Endodermal cell (in vitro differentiated cells): ENCODE measurements around the gene C1QTNF12. TPM values are rescaled to one million over a fixed set of nuclear protein-coding genes. Genes with fewer than 3 reads are reported as not detected.

ENCODE experiments used
- DNase-seq: peaks from one replicate; pipeline ENCODE4 v3.0.0-alpha.2; 2017
- H3K27ac ChIP-seq: 2 replicates; pipeline ENCODE4 v1.5.1; 2013; ENCODE audit warnings: mild to moderate bottlenecking, low read depth, low read length, moderate library complexity
- H3K27me3 ChIP-seq: 2 replicates; pipeline ENCODE4 v1.6.1; 2013; ENCODE audit warnings: mild to moderate bottlenecking, low read length, moderate library complexity; ENCODE audit not compliant: insufficient read depth, control insufficient read depth, poor library complexity, severe bottlenecking
- H3K36me3 ChIP-seq: 2 replicates; pipeline ENCODE4 v1.7.0; 2013; ENCODE audit warnings: mild to moderate bottlenecking, low read length, moderate library complexity; ENCODE audit not compliant: control insufficient read depth, insufficient read depth
- H3K4me1 ChIP-seq: one replicate; pipeline ENCODE4 v1.7.0; 2013; ENCODE audit warnings: low read length; ENCODE audit not compliant: control insufficient read depth, insufficient read depth
- H3K4me3 ChIP-seq: 2 replicates; pipeline ENCODE4 v1.5.1; 2013; ENCODE audit warnings: mild to moderate bottlenecking, low read length, moderate library complexity
- H3K9ac ChIP-seq: 2 replicates; pipeline ENCODE4 v1.6.1; 2013; ENCODE audit warnings: mild to moderate bottlenecking, low read length, moderate library complexity; ENCODE audit not compliant: poor library complexity, severe bottlenecking; ENCODE audit errors: extremely low read depth
- H3K9me3 ChIP-seq: 2 replicates; pipeline ENCODE4 v1.6.1; 2013; ENCODE audit warnings: mild to moderate bottlenecking, low read length, moderate library complexity; ENCODE audit not compliant: control insufficient read depth
- H3K27ac Mint-ChIP-seq: 2 replicates; pipeline ENCODE4 v1.8.0; 2020; ENCODE audit warnings: mixed read lengths
- H3K27me3 Mint-ChIP-seq: 2 replicates; pipeline ENCODE4 v1.8.0; 2021; ENCODE audit warnings: mild to moderate bottlenecking, mixed read lengths; ENCODE audit not compliant: insufficient read depth
- H3K36me3 Mint-ChIP-seq: 2 replicates; pipeline ENCODE4 v1.8.0; 2020; ENCODE audit warnings: low read depth, mixed read lengths
- H3K4me1 Mint-ChIP-seq: 2 replicates; pipeline ENCODE4 v1.8.0; 2020; ENCODE audit warnings: mixed read lengths
- H3K4me3 Mint-ChIP-seq: 2 replicates; pipeline ENCODE4 v1.8.0; 2020; ENCODE audit warnings: mild to moderate bottlenecking, moderate library complexity, mixed read lengths
- H3K9me3 Mint-ChIP-seq: 2 replicates; pipeline ENCODE4 v1.8.0; 2020; ENCODE audit warnings: mild to moderate bottlenecking, mixed read lengths
- CTCF ChIP-seq: fragments of 200-600 bp; sonication (generic); conservative IDR thresholded peaks from 2 replicates; pipeline ENCODE4 v1.5.0; 2021; ENCODE audit warnings: antibody characterized with exemption, mild to moderate bottlenecking
- WGBS, 2 experiments: methylation state at CpG; one replicate each; pipeline versions ENCODE4 v1.1.5 to v1.1.7; 2013; ENCODE audit warnings: missing lambda C conversion rate in 2 of 2, mixed read lengths in 1 of 2; ENCODE audit not compliant: insufficient coverage in 1 of 2, insufficient read length in 1 of 2; 5-methylcytosine and 5-hydroxymethylcytosine counted together
- total RNA-seq, 2 donors: library from RNA; stranded (reverse); fragmentation: NEBNext Ultra II Directional in 1 of 2; extraction: Animal tissue kit (Norgen Biotek cat#: 25700) in 1 of 2; gene quantifications; 2 replicates in 1 of 2; 3 replicates in 1 of 2; pipeline ENCODE4 v1.2.1, GENCODE V29; 2021

The C1QTNF12 gene
- total RNA-seq, 2 donors from 2014 or later, result 8.1 to 13.5 TPM

- Histone ChIP-seq H3K36me3 (no peaks in the 10 kb centered on the region), H3K4me3 (no peak overlapping the region), H3K27me3 (no peaks in the 10 kb centered on the region), H3K27ac (no peak overlapping the region), H3K9ac (no peak overlapping the region), H3K4me1 (no peaks in the 10 kb centered on the region), H3K9me3 (no peaks in the 10 kb centered on the region)
- H3K9me3 Mint-ChIP-seq, result peaks cover 2% of the 10 kb centered on the region
- 93 to 95% methylated on average over 11 to 19 of the region's 19 CpGs for WGBS, 2 experiments
- peaks cover 5% of the 10 kb centered on the region for H3K4me1 Mint-ChIP-seq
- no peak overlapping the region for H3K4me3 Mint-ChIP-seq
- H3K27me3 Mint-ChIP-seq, result no peaks in the 10 kb centered on the region
- TF ChIP-seq CTCF, result no peak
- no peak for DNase-seq
- H3K27ac Mint-ChIP-seq, result no peak overlapping the region
- H3K36me3 Mint-ChIP-seq, result peaks cover 10% of the 10 kb centered on the region
Observed at GRCh38 chr1:1238702-1239178, 7.8 kb downstream of the C1QTNF12 start.

GRCh38 chr1:1237874-1238701 lies 8.4 kb downstream of the C1QTNF12 start:
- no peak overlapping the region for H3K9ac ChIP-seq
- peaks cover 8% of the 10 kb centered on the region for H3K4me1 Mint-ChIP-seq
- peaks cover 6% of the 10 kb centered on the region for H3K9me3 Mint-ChIP-seq
- 93 to 94% methylated on average over 29 to 48 of the region's 48 CpGs for WGBS, 2 experiments
- H3K27me3 Mint-ChIP-seq, result no peaks in the 10 kb centered on the region
- H3K4me1 ChIP-seq, result no peaks in the 10 kb centered on the region
- peaks cover 14% of the 10 kb centered on the region for H3K36me3 Mint-ChIP-seq
- no peak overlapping the region for H3K27ac Mint-ChIP-seq
- H3K4me3 Mint-ChIP-seq, result no peak overlapping the region
- no peak overlapping the region for H3K4me3 ChIP-seq
- no peak for DNase-seq
- no peaks in the 10 kb centered on the region for H3K36me3 ChIP-seq
- no peak for TF ChIP-seq CTCF
- H3K9me3 ChIP-seq, result no peaks in the 10 kb centered on the region
- H3K27me3 ChIP-seq, result no peaks in the 10 kb centered on the region
- H3K27ac ChIP-seq, result peak overlapping the region; percentile 22

DNA sequence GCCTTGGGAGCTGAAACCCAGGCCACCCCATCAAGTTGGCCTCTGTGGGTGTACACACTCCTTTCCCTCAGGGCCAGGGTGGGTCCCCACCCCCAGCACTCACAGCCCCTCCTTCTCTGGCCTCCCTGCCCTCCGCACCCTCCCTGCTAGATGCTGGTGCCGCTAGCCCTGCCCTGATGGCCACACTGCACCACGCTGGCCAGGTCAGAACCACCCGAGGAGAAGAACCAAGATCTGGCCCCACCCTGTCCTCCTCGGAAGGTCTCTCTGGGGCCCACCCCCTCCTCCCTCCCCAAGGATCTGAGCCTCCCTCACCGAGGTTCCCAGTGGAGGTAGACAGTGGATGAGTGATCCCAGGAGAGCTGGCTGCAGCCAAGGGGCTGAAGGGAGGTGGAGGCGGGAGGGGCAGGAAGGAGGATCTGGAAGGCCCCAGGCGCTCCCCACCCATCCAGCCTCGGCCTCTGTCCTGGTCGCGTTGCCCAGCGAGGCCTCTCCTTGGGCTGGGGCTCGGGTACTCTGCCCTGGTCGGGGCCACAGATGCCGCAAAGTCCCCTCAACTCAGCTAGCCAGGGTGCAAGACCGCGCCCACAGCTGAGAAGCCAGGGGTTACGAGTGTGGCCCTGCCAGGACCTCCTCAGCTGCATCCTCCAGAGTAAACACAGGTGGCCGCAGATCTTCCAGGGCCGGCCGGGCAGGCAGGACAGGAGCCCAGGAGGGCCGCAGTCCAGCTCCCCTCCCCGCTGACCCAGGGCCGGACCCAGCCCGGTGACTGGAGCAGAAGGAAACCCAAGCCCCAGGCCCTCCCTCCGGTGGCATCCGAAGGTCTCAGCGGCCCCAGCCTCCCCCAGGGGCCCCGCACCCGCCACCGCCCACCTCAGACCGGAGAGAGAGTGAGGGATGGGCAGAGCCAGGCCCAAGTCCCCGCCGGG lies 9.3 kb downstream of the C1QTNF12 start:
- H3K36me3 Mint-ChIP-seq, result peaks cover 14% of the 10 kb centered on the region
- no peaks in the 10 kb centered on the region for H3K4me1 ChIP-seq
- DNase-seq, result no peak
- peaks cover 8% of the 10 kb centered on the region for H3K4me1 Mint-ChIP-seq
- H3K36me3 ChIP-seq, result peaks cover 3% of the 10 kb centered on the region
- peaks cover 6% of the 10 kb centered on the region for H3K9me3 Mint-ChIP-seq
- no peak for TF ChIP-seq CTCF
- H3K27me3 ChIP-seq, result no peaks in the 10 kb centered on the region
- no peak overlapping the region for H3K4me3 Mint-ChIP-seq
- H3K4me3 ChIP-seq, result no peak overlapping the region
- no peak overlapping the region for H3K27ac ChIP-seq
- 89% methylated on average over 17 to 34 of the region's 34 CpGs for WGBS, 2 experiments
- H3K27me3 Mint-ChIP-seq, result no peaks in the 10 kb centered on the region
- H3K9me3 ChIP-seq, result no peaks in the 10 kb centered on the region
- no peak overlapping the region for H3K27ac Mint-ChIP-seq
- no peak overlapping the region for H3K9ac ChIP-seq
